Endothelial cell of umbilical vein (primary cell): ENCODE data around the gene ADRB2.

ENCODE experiments used
- CTCF ChIP-seq, 2 donors: IDR thresholded peaks; 1 replicate in 1 of 2; 2 replicates in 1 of 2; pipeline ENCODE4 v1.5.1; 2011; ENCODE audit warnings: low read length in 2 of 2, mild to moderate bottlenecking in 2 of 2, moderate library complexity in 2 of 2, control low read depth in 1 of 2, inconsistent platforms in 1 of 2, low read depth in 1 of 2; ENCODE audit not compliant: insufficient read depth in 1 of 2; ENCODE audit errors: extremely low read depth in 1 of 2
- EZH2 ChIP-seq: IDR thresholded peaks from 2 replicates; pipeline ENCODE4 v1.6.1; 2012; ENCODE audit warnings: borderline replicate concordance, low read depth, mild to moderate bottlenecking, moderate library complexity, low read length, inconsistent platforms; ENCODE audit not compliant: severe bottlenecking
- FOS ChIP-seq: IDR thresholded peaks from 2 replicates; pipeline ENCODE4 v1.6.1; 2011; ENCODE audit warnings: mild to moderate bottlenecking, low read length, moderate library complexity, borderline replicate concordance; ENCODE audit not compliant: insufficient read depth
- JUN ChIP-seq: IDR thresholded peaks from 2 replicates; pipeline ENCODE4 v1.6.1; 2011; ENCODE audit warnings: borderline replicate concordance, low read depth; ENCODE audit not compliant: insufficient read length, insufficient read depth
- MYC ChIP-seq: IDR thresholded peaks from one replicate; pipeline ENCODE4 v1.6.1; 2011; ENCODE audit warnings: mild to moderate bottlenecking, low read depth, low read length
- POLR2A ChIP-seq: IDR thresholded peaks from 2 replicates; pipeline ENCODE4 v1.6.1; 2012; ENCODE audit warnings: low read depth, mild to moderate bottlenecking, control low read depth, low read length
- POLR2AphosphoS5 ChIP-seq: IDR thresholded peaks from 2 replicates; pipeline ENCODE4 v1.6.1; 2012; ENCODE audit warnings: low read depth, mild to moderate bottlenecking, control low read depth, low read length, moderate library complexity; ENCODE audit not compliant: insufficient read depth
- TF ChIP-seq, protein P1 (sequence below): IDR thresholded peaks from 2 replicates; pipeline ENCODE4 v1.6.1; 2011; ENCODE audit not compliant: insufficient read depth, insufficient read length

GRCh38 chr5:148785223-148785622, 41.2 kb upstream of the ADRB2 start:
- TF ChIP-seq CTCF (IDR thresholded peaks at IDR 0.05; ENCODE audit: extremely low read depth in 1 of 2, insufficient read depth in 1 of 2, low read depth in 1 of 2, low read length in 2 of 2) (no peak), POLR2AphosphoS5 (no peak), FOS (no peak), POLR2A (no peak), EZH2 (no peak), MYC (no peak), JUN (no peak)
- TF ChIP-seq, protein P1, sequence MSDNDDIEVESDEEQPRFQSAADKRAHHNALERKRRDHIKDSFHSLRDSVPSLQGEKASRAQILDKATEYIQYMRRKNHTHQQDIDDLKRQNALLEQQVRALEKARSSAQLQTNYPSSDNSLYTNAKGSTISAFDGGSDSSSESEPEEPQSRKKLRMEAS: no peak
